MM.1S (cell line): ENCODE results near the gene RAMP3.

Experiments
- DNase-seq: peaks from one replicate; pipeline ENCODE4 v3.0.0-alpha.2; 2015
- H2AFZ ChIP-seq: fragments of 300-600 bp; sonication (generic); 2 replicates; pipeline ENCODE4 v1.6.0; 2016; ENCODE audit warnings: antibody characterized with exemption, low read length
- H3F3A ChIP-seq: fragments of 300-600 bp; sonication (generic); 2 replicates; pipeline ENCODE4 v1.6.1; 2016; ENCODE audit warnings: mild to moderate bottlenecking, antibody characterized with exemption, low read length, moderate library complexity, mixed read lengths; ENCODE audit not compliant: insufficient read depth
- H3K27ac ChIP-seq: fragments of 300-600 bp; sonication (generic); 2 replicates; pipeline ENCODE4 v1.5.1; 2016; ENCODE audit warnings: mild to moderate bottlenecking, low read length
- H3K27me3 ChIP-seq: fragments of 300-600 bp; sonication (generic); replicated peaks from 2 replicates; pipeline ENCODE4 v1.6.0; 2016; ENCODE audit warnings: low read length; ENCODE audit not compliant: insufficient read depth
- H3K36me3 ChIP-seq: fragments of 300-600 bp; sonication (generic); replicated peaks from 2 replicates; pipeline ENCODE4 v1.6.1; 2016; ENCODE audit warnings: mild to moderate bottlenecking, low read length, mixed read lengths; ENCODE audit not compliant: insufficient read depth
- H3K4me1 ChIP-seq: fragments of 300-600 bp; sonication (generic); 2 replicates; pipeline ENCODE4 v1.6.1; 2016; ENCODE audit warnings: low read length, mixed read lengths
- H3K4me2 ChIP-seq: fragments of 300-600 bp; sonication (generic); 2 replicates; pipeline ENCODE4 v1.6.0; 2016; ENCODE audit warnings: low read depth, low read length
- H3K4me3 ChIP-seq: fragments of 300-600 bp; sonication (generic); 2 replicates; pipeline ENCODE4 v1.5.1; 2016; ENCODE audit warnings: low read length, mixed read lengths
- H3K79me2 ChIP-seq: fragments of 300-600 bp; sonication (generic); 2 replicates; pipeline ENCODE4 v1.6.1; 2016; ENCODE audit warnings: mixed run types, low read length, mixed read lengths
- H3K9ac ChIP-seq: fragments of 300-600 bp; sonication (generic); 2 replicates; pipeline ENCODE4 v1.6.1; 2016; ENCODE audit warnings: low read length, mixed read lengths
- H3K9me2 ChIP-seq: fragments of 300-600 bp; sonication (generic); replicated peaks from 2 replicates; pipeline ENCODE4 v1.6.1; 2016; ENCODE audit warnings: mild to moderate bottlenecking, low read length, mixed read lengths; ENCODE audit not compliant: insufficient read depth
- H3K9me3 ChIP-seq: fragments of 300-600 bp; sonication (generic); replicated peaks from 2 replicates; pipeline ENCODE4 v1.6.1; 2016; ENCODE audit warnings: mild to moderate bottlenecking, low read length, mixed read lengths; ENCODE audit not compliant: insufficient read depth
- H4K20me1 ChIP-seq: fragments of 300-600 bp; sonication (generic); 2 replicates; pipeline ENCODE4 v1.6.1; 2016; ENCODE audit warnings: mild to moderate bottlenecking, low read length, moderate library complexity, mixed read lengths; ENCODE audit not compliant: insufficient read depth
- CTCF ChIP-seq: fragments of 300-600 bp; sonication (generic); IDR thresholded peaks from 2 replicates; pipeline ENCODE4 v1.5.1; 2016; ENCODE audit warnings: antibody characterized with exemption, low read length, mixed read lengths
- EZH2 ChIP-seq: fragments of 300-600 bp; sonication (generic); optimal IDR thresholded peaks from 2 replicates; pipeline ENCODE3; 2017; ENCODE audit warnings: low read depth, mild to moderate bottlenecking, antibody characterized with exemption, low read length, mixed read lengths
- EZH2phosphoT487 ChIP-seq: fragments of 300-600 bp; sonication (generic); IDR thresholded peaks from 2 replicates; pipeline ENCODE4 v1.6.1; 2018; ENCODE audit warnings: antibody characterized with exemption, low read length

Gene RAMP3

GRCh38 chr7:45185864-45186250 is 28.3 kb downstream of the RAMP3 start:
- Histone ChIP-seq H3K9me2 (no peaks in the 10 kb centered on the region), H3K4me1 (no peaks in the 10 kb centered on the region), H3K9ac (no peak overlapping the region), H3F3A (no peaks in the 10 kb centered on the region), H3K4me2 (no peak overlapping the region), H3K27me3 (no peaks in the 10 kb centered on the region), H3K79me2 (no peaks in the 10 kb centered on the region), H2AFZ (no peak overlapping the region), H4K20me1 (no peaks in the 10 kb centered on the region), H3K36me3 (no peaks in the 10 kb centered on the region), H3K27ac (no peak overlapping the region), H3K9me3 (no peaks in the 10 kb centered on the region), H3K4me3 (no peak overlapping the region)
- no peak for TF ChIP-seq EZH2phosphoT487
- no peak for TF ChIP-seq CTCF
- TF ChIP-seq EZH2: no peak
- no peak for DNase-seq

- no peak overlapping the region for H3K9ac ChIP-seq
- H3K27ac ChIP-seq: no peak overlapping the region
- no peaks in the 10 kb centered on the region for H3K27me3 ChIP-seq
- no peaks in the 10 kb centered on the region for H3K79me2 ChIP-seq
- no peaks in the 10 kb centered on the region for H3K9me3 ChIP-seq
- no peaks in the 10 kb centered on the region for H3K36me3 ChIP-seq
- H3F3A ChIP-seq: no peaks in the 10 kb centered on the region
- H3K4me1 ChIP-seq: no peaks in the 10 kb centered on the region
- H2AFZ ChIP-seq: no peak overlapping the region
- H3K4me2 ChIP-seq: no peak overlapping the region
- DNase-seq: no peak
- H4K20me1 ChIP-seq: no peaks in the 10 kb centered on the region
- no peak overlapping the region for H3K4me3 ChIP-seq
- TF ChIP-seq CTCF (no peak), EZH2phosphoT487 (no peak), EZH2 (no peak)
- no peaks in the 10 kb centered on the region for H3K9me2 ChIP-seq
Measured at GRCh38 chr7:45186261-45186813, 28.7 kb downstream of the RAMP3 start.

- Histone ChIP-seq H3K27ac (no peak overlapping the region), H3K9me2 (no peaks in the 10 kb centered on the region), H3K79me2 (no peaks in the 10 kb centered on the region)
Measured at GRCh38 chr7:45187089-45187945, 29.7 kb downstream of the RAMP3 start.

More at GRCh38 chr7:45187089-45187945, 29.7 kb downstream of the RAMP3 start:
- no peak overlapping the region for H3K4me3 ChIP-seq
- no peak for DNase-seq
- no peaks in the 10 kb centered on the region for H4K20me1 ChIP-seq
- H3K27me3 ChIP-seq: no peaks in the 10 kb centered on the region
- no peaks in the 10 kb centered on the region for H3K9me3 ChIP-seq
- H3K36me3 ChIP-seq: no peaks in the 10 kb centered on the region
- H2AFZ ChIP-seq: no peak overlapping the region
- no peak overlapping the region for H3K4me2 ChIP-seq
- TF ChIP-seq EZH2phosphoT487 (no peak), EZH2 (no peak), CTCF (no peak)
- H3K4me1 ChIP-seq: no peaks in the 10 kb centered on the region
- no peaks in the 10 kb centered on the region for H3F3A ChIP-seq
- H3K9ac ChIP-seq: no peak overlapping the region
